ENCODE results near the gene SOBP.

- TF ChIP-seq, protein P1, sequence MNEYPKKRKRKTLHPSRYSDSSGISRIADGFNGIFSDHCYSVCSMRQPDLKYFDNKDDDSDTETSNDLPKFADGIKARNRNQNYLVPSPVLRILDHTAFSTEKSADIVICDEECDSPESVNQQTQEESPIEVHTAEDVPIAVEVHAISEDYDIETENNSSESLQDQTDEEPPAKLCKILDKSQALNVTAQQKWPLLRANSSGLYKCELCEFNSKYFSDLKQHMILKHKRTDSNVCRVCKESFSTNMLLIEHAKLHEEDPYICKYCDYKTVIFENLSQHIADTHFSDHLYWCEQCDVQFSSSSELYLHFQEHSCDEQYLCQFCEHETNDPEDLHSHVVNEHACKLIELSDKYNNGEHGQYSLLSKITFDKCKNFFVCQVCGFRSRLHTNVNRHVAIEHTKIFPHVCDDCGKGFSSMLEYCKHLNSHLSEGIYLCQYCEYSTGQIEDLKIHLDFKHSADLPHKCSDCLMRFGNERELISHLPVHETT (tag by site-specific recombination; IDR thresholded peaks at IDR 0.05), result no peak
- TF ChIP-seq ZNF184 (tag by site-specific recombination; IDR thresholded peaks at IDR 0.05) (no peak), ZBTB7A (tag by site-specific recombination; IDR thresholded peaks at IDR 0.05; ENCODE audit: low read depth) (no peak), ZBTB1 (tag by site-specific recombination; IDR thresholded peaks at IDR 0.05) (no peak), REST (tag by site-specific recombination; IDR thresholded peaks at IDR 0.05) (no peak), TCF7L2 (IDR thresholded peaks at IDR 0.05; ENCODE audit: borderline replicate concordance, low read depth, low read length) (no peak), KLF9 (tag by site-specific recombination; IDR thresholded peaks at IDR 0.05; ENCODE audit: low read depth) (no peak), ZNF311 (tag by site-specific recombination; IDR thresholded peaks at IDR 0.05; ENCODE audit: borderline replicate concordance) (no peak), KLF8 (tag by site-specific recombination; IDR thresholded peaks at IDR 0.05) (no peak)
- TF ChIP-seq, protein P2, sequence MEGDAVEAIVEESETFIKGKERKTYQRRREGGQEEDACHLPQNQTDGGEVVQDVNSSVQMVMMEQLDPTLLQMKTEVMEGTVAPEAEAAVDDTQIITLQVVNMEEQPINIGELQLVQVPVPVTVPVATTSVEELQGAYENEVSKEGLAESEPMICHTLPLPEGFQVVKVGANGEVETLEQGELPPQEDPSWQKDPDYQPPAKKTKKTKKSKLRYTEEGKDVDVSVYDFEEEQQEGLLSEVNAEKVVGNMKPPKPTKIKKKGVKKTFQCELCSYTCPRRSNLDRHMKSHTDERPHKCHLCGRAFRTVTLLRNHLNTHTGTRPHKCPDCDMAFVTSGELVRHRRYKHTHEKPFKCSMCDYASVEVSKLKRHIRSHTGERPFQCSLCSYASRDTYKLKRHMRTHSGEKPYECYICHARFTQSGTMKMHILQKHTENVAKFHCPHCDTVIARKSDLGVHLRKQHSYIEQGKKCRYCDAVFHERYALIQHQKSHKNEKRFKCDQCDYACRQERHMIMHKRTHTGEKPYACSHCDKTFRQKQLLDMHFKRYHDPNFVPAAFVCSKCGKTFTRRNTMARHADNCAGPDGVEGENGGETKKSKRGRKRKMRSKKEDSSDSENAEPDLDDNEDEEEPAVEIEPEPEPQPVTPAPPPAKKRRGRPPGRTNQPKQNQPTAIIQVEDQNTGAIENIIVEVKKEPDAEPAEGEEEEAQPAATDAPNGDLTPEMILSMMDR (tag by site-specific recombination; IDR thresholded peaks at IDR 0.05), result no peak
Measured at GRCh38 chr6:107490566-107491137, 735 bp downstream of the SOBP start.

Data from HEK293 (cell line).